Fibroblast of villous mesenchyme (primary cell): ENCODE measurements around the gene GYG2. TPM values are rescaled to one million over a fixed set of nuclear protein-coding genes. Genes with fewer than 3 reads are reported as not detected.

ENCODE experiments used
- DNase-seq: peaks from one replicate; pipeline ENCODE4 v3.0.0-alpha.2; 2010; ENCODE audit warnings: low read depth
- H3K4me3 ChIP-seq: 2 replicates; pipeline ENCODE4 v1.5.1; 2011; ENCODE audit warnings: low read depth, mild to moderate bottlenecking, low read length
- total RNA-seq: library from RNA; depleted of rRNA; stranded (reverse); fragments of >200 nt; gene quantifications from 2 replicates; pipeline ENCODE4 v1.2.3, GENCODE V29; 2012
- TF ChIP-seq, protein P1 (sequence below): IDR thresholded peaks from 2 replicates; pipeline ENCODE4 v1.5.1; 2012; ENCODE audit warnings: low read depth, mild to moderate bottlenecking, low read length; ENCODE audit not compliant: insufficient read depth

GYG2 gene
- total RNA-seq, 1 donor = 3.5 TPM

- H3K4me3 ChIP-seq = no peak overlapping the region
- DNase-seq = no peak
- TF ChIP-seq, protein P1, sequence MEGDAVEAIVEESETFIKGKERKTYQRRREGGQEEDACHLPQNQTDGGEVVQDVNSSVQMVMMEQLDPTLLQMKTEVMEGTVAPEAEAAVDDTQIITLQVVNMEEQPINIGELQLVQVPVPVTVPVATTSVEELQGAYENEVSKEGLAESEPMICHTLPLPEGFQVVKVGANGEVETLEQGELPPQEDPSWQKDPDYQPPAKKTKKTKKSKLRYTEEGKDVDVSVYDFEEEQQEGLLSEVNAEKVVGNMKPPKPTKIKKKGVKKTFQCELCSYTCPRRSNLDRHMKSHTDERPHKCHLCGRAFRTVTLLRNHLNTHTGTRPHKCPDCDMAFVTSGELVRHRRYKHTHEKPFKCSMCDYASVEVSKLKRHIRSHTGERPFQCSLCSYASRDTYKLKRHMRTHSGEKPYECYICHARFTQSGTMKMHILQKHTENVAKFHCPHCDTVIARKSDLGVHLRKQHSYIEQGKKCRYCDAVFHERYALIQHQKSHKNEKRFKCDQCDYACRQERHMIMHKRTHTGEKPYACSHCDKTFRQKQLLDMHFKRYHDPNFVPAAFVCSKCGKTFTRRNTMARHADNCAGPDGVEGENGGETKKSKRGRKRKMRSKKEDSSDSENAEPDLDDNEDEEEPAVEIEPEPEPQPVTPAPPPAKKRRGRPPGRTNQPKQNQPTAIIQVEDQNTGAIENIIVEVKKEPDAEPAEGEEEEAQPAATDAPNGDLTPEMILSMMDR = no peak
Observed at GRCh38 chrX:2907295-2907694, 78.6 kb downstream of the GYG2 start.

- H3K4me3 ChIP-seq = no peak overlapping the region
- no peak for DNase-seq
- TF ChIP-seq, protein P1 = no peak
Observed at GRCh38 chrX:2908125-2908685, 79.5 kb downstream of the GYG2 start.

DNA sequence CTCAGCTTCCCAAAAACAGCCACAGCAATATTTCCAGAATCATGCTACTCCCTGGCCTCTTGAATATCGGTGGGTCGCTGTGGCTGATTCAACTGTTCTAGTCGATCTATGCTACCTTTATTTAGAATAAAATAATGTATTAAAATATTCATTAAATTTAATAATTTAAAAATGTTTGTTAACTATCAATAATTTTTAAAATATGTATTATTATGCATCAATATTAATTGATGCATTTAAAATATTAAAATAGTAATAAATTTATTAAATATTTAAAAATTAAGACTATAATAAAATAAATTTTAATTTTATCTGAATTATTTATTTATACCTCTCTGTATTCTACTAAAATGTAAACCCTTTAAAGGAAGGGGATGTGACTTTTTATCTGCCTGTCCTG, 81.4 kb downstream of the GYG2 start:
- DNase-seq = no peak
- no peak overlapping the region for H3K4me3 ChIP-seq
- TF ChIP-seq, protein P1 = no peak

GRCh38 chrX:2913118-2913517, 84.4 kb downstream of the GYG2 start:
- DNase-seq = no peak
- no peak overlapping the region for H3K4me3 ChIP-seq
- TF ChIP-seq, protein P1 = peak; percentile 24

GRCh38 chrX:2917767-2918166, 89.0 kb downstream of the GYG2 start:
- TF ChIP-seq, protein P1 = no peak
- no peak overlapping the region for H3K4me3 ChIP-seq
- no peak for DNase-seq

GRCh38 chrX:2921193-2921592, 92.5 kb downstream of the GYG2 start:
- no peak overlapping the region for H3K4me3 ChIP-seq
- TF ChIP-seq, protein P1 = no peak
- no peak for DNase-seq

DNA sequence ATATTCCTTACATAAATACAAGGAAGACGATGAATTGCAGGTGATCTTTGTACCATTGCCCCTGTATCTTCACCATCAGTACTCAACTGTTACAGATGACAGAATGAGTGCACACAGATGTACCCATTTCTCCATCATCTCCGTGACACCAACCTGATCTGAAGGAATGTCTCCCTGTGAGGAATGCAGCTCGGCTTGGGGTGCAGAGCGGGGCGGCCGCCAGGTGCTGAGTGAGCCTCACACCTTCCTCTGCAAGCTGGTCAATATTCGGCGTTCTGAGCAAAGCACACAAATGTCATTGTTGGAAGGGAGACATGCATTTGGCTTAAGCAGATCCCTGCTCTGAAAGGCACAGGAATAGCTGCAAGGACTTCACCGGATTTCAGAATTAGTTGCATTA, 93.0 kb downstream of the GYG2 start:
- TF ChIP-seq, protein P1 = no peak
- H3K4me3 ChIP-seq = no peak overlapping the region
- no peak for DNase-seq
